ENCODE data around the gene PCNX2. TPM values are rescaled to one million over a fixed set of nuclear protein-coding genes. Genes with fewer than 3 reads are reported as not detected.

Gene PCNX2
- total and polyA plus RNA-seq, 2 of the 8 experiments (the other 6 are each of a cell fraction or from before 2014, with no cell fraction given) = 46.1 to 57.6 TPM

- H3K14ac ChIP-seq (ENCODE audit: insufficient read length) = no peak overlapping the region
- ChIA-PET POLR2A (ENCODE audit: partially characterized antibody) (no interaction called here), CTCF (ENCODE audit: partially characterized antibody) (interaction anchor here (0.7 to 2.4 kb wide), 5 partner anchors 19 to 371 kb away, joined by 3 to 15 read pairs (median 3); no protein-coding TSS in a partner anchor)
- no peak overlapping the region for H2BK5ac ChIP-seq (ENCODE audit: low read depth, low read length)
- H3K79me1 ChIP-seq (ENCODE audit: low read depth, low read length) = no peaks in the 10 kb centered on the region
- no peak overlapping the region for H3K4me3 ChIP-seq (ENCODE audit: extremely low read depth in 1 of 4, insufficient read depth in 2 of 4, low read depth in 3 of 4, low read length in 4 of 4)
- H2BK120ac ChIP-seq (replicated peaks; ENCODE audit: low read depth, low read length) = no peak overlapping the region
- H2BK15ac ChIP-seq (ENCODE audit: low read length) = no peak overlapping the region
- H2AK5ac ChIP-seq (ENCODE audit: low read depth, low read length) = no peak overlapping the region
- H3K4me2 ChIP-seq (ENCODE audit: insufficient read depth in 1 of 2, low read depth in 2 of 2, low read length in 2 of 2) = no peak overlapping the region
- no peak overlapping the region for H3K18ac ChIP-seq (ENCODE audit: extremely low read depth, low read length)
- H3K56ac ChIP-seq (replicated peaks; ENCODE audit: insufficient read length, low read depth, low read length) = no peak overlapping the region
- DNase-seq (ENCODE audit: low read depth in 1 of 2, low spot score in 2 of 2) (no peak), FAIRE-seq (no peak)
- no peak overlapping the region for H2AFZ ChIP-seq (ENCODE audit: low read length)
- no peak overlapping the region for H4K8ac ChIP-seq (ENCODE audit: extremely low read depth, insufficient read depth, low read length)
- peaks cover 0 to 3% (median 2%) of the 10 kb centered on the region in 4 experiments; a peak in 4 of 8 replicates for H3K36me3 ChIP-seq (ENCODE audit: control insufficient read depth in 2 of 4, insufficient read depth in 4 of 4, low read length in 3 of 4)
- TF ChIP-seq CHD2 (IDR thresholded peaks at IDR 0.05; ENCODE audit: low read length) = no peak
- TF ChIP-seq EP300 (IDR thresholded peaks at IDR 0.05; ENCODE audit: borderline replicate concordance in 1 of 2, low read depth in 2 of 2, low read length in 2 of 2) = no peak
- no peak for TF ChIP-seq RNF2 (IDR thresholded peaks at IDR 0.05; ENCODE audit: borderline replicate concordance, low read depth, low read length, missing control alignments, poor library complexity, severe bottlenecking)
- TF ChIP-seq POLR2A (IDR thresholded peaks at IDR 0.05; ENCODE audit: control extremely low read depth in 1 of 2, low read depth in 2 of 2, low read length in 2 of 2) = no peak
- no peak for TF ChIP-seq GABPA (IDR thresholded peaks at IDR 0.05; ENCODE audit: borderline replicate concordance, insufficient read depth, low read length)
- TF ChIP-seq SUZ12 (IDR thresholded peaks at IDR 0.05; ENCODE audit: low read length) = no peak
- no peak for TF ChIP-seq SP1 (IDR thresholded peaks at IDR 0.05; ENCODE audit: low read depth, low read length)
- no peak for TF ChIP-seq USF2 (IDR thresholded peaks at IDR 0.05; ENCODE audit: low read length)
- no peak for TF ChIP-seq RFX5 (IDR thresholded peaks at IDR 0.05; ENCODE audit: borderline replicate concordance, low read depth, low read length)
- TF ChIP-seq TBP (IDR thresholded peaks at IDR 0.05; ENCODE audit: low read depth, low read length) = no peak
- no peak for TF ChIP-seq RAD21 (IDR thresholded peaks at IDR 0.05 in 1 of 2, conservative IDR thresholded peaks at IDR 0.05 in 1 of 2; ENCODE audit: low read depth in 2 of 2, low read length in 2 of 2)
- no peaks in the 10 kb centered on the region for H3K27me3 ChIP-seq (replicated peaks in 1 of 4; ENCODE audit: control insufficient read depth in 3 of 4, extremely low read depth in 1 of 4, insufficient read depth in 3 of 4, low read length in 3 of 4)
- no peak overlapping the region for H4K5ac ChIP-seq (ENCODE audit: insufficient read length, low read depth, low read length)
- no peaks in the 10 kb centered on the region for H3K9me3 ChIP-seq (ENCODE audit: insufficient read depth in 2 of 2, low read depth in 1 of 2, low read length in 1 of 2)
- no peak overlapping the region for H3K9ac ChIP-seq (replicated peaks in 1 of 4; ENCODE audit: extremely low read depth in 1 of 4, low read depth in 3 of 4, low read length in 3 of 4)
- no peak overlapping the region for H3K4ac ChIP-seq (replicated peaks; ENCODE audit: insufficient read length, low read depth, low read length)
- H3K23me2 ChIP-seq (ENCODE audit: low read depth, low read length) = no peaks in the 10 kb centered on the region
- no peak overlapping the region for H3K23ac ChIP-seq (ENCODE audit: insufficient read length)
- H2BK12ac ChIP-seq (ENCODE audit: low read depth, low read length) = no peak overlapping the region
- no peaks in the 10 kb centered on the region for H4K20me1 ChIP-seq (replicated peaks in 1 of 2; ENCODE audit: control insufficient read depth in 1 of 2, insufficient read depth in 2 of 2, low read length in 2 of 2)
- no peak overlapping the region for H4K91ac ChIP-seq (replicated peaks; ENCODE audit: insufficient read length, low read length)
- no peak overlapping the region for H2BK20ac ChIP-seq (ENCODE audit: low read length)
- WGBS, 2 experiments (ENCODE audit: extremely low coverage in 1 of 2, insufficient coverage in 1 of 2, insufficient read length in 1 of 2, insufficient replicate concordance in 2 of 2, low coverage in 1 of 2, low lambda C conversion rate in 2 of 2, missing lambda C conversion rate in 1 of 2) = 96% methylated on average over 6 of the region's 6 CpGs; no CpG with 5 or more reads in 1 of the 2 experiments
- H3K27ac ChIP-seq (ENCODE audit: low read depth, low read length) = no peak overlapping the region
- H3K79me2 ChIP-seq (ENCODE audit: control insufficient read depth in 1 of 2, insufficient read depth in 2 of 2, low read length in 2 of 2) = no peaks in the 10 kb centered on the region
- no peaks in the 10 kb centered on the region for H3K4me1 ChIP-seq (replicated peaks in 1 of 4; ENCODE audit: control insufficient read depth in 3 of 4, insufficient read depth in 4 of 4, low read length in 3 of 4)
Measured at GRCh38 chr1:233006108-233006507, 289.4 kb downstream of the PCNX2 start.
